ENCODE measurements around the gene GRIN2A.

DNA sequence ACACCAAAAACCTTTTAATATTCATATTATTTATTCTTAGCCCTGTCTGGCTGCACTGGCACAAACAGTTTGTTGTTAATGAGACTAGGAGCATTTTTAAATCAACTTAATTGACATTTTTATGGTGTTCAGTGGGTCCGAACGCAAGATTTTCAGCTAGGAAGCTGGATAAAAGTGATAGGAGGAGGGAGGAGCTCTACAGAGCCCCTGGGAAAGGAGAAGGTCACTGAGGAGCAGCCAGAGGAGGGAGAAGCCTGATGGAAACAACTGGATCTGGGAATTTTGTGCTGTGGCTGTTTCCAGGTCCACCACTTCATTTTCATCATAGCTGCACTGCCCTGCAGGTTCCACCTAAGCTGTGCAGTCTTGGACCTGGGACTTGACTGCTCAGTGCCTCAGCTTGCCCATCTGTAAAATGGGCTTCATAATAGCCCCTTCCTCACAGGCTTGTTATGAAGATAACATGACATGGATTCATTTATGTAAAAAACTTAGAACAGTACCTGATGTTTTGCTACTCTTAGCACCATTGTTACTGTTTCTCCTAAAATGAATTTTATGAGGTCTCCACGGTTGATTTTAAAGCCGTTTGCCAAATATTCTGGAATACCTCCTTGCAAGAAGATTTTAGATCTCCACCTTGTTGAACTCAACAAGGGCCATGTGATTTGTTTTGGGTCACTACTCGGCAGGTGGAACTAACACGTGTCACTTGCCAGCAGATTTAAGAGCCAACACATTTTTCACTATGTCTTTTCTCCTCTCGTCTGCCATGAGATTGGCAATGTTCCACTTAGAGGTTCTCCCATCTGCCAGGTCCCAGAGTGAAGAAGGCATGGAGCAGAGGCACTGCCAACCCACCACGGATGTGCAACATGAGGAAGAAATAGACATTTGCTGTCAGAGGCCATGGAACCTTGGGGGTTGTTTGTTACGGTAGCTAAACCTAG, 18.7 kb upstream of the GRIN2A start:
- TF ChIP-seq POLR2A (IDR thresholded peaks at IDR 0.05; ENCODE audit: low read length) (no peak), CTCF (IDR thresholded peaks at IDR 0.05) (no peak), SMC3 (IDR thresholded peaks at IDR 0.05) (no peak), MAZ (IDR thresholded peaks at IDR 0.05; ENCODE audit: borderline replicate concordance, low read depth, low read length) (no peak), JUN (IDR thresholded peaks at IDR 0.05) (no peak)
